NB4 (cell line): ENCODE data around the gene MUCL3.

Source experiments
- DNase-seq: peaks from one replicate; pipeline ENCODE4 v3.0.0; 2010; ENCODE audit warnings: low read depth
- H3K4me3 ChIP-seq: one replicate; pipeline ENCODE4 v1.5.1; 2011; ENCODE audit warnings: mild to moderate bottlenecking, low read depth, low read length, moderate library complexity
- MYC ChIP-seq: IDR thresholded peaks from 2 replicates; pipeline ENCODE4 v1.6.1; 2011; ENCODE audit warnings: low read depth, low read length
- POLR2A ChIP-seq: IDR thresholded peaks from 2 replicates; pipeline ENCODE4 v1.6.1; 2011; ENCODE audit warnings: mild to moderate bottlenecking; ENCODE audit not compliant: insufficient read length; ENCODE audit errors: extremely low read depth
- TF ChIP-seq, protein P1 (sequence below): IDR thresholded peaks from 2 replicates; pipeline ENCODE4 v1.6.1; 2011; ENCODE audit warnings: low read depth, low read length
- TF ChIP-seq, protein P2 (sequence below): IDR thresholded peaks from one replicate; pipeline ENCODE4 v1.5.1; 2012; ENCODE audit warnings: low read depth, low read length

The MUCL3 gene

DNA sequence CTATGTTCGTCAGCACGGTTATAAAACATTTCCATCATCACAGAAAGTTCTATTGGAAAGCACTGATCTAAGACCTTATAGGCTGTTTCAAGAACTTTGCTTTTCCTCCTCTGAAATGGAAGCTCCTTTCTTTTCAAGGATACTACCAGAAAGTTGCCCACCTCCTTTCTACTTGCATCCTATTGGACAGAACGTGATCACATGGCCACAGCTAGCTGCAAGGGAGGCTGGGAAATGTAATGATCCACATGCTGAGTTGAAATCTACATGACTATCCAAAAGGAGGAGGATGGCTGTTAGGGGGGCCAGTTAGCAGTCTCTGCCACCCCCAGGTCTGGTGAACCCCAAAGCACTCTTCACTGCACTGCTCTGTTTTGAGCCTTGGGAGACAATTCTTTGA is 12.1 kb upstream of the MUCL3 start:
- H3K4me3 ChIP-seq, result no peak overlapping the region
- TF ChIP-seq POLR2A (no peak), MYC (no peak)
- TF ChIP-seq, protein P1, sequence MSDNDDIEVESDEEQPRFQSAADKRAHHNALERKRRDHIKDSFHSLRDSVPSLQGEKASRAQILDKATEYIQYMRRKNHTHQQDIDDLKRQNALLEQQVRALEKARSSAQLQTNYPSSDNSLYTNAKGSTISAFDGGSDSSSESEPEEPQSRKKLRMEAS, result no peak
- TF ChIP-seq, protein P2, sequence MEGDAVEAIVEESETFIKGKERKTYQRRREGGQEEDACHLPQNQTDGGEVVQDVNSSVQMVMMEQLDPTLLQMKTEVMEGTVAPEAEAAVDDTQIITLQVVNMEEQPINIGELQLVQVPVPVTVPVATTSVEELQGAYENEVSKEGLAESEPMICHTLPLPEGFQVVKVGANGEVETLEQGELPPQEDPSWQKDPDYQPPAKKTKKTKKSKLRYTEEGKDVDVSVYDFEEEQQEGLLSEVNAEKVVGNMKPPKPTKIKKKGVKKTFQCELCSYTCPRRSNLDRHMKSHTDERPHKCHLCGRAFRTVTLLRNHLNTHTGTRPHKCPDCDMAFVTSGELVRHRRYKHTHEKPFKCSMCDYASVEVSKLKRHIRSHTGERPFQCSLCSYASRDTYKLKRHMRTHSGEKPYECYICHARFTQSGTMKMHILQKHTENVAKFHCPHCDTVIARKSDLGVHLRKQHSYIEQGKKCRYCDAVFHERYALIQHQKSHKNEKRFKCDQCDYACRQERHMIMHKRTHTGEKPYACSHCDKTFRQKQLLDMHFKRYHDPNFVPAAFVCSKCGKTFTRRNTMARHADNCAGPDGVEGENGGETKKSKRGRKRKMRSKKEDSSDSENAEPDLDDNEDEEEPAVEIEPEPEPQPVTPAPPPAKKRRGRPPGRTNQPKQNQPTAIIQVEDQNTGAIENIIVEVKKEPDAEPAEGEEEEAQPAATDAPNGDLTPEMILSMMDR, result no peak
- no peak for DNase-seq

DNA sequence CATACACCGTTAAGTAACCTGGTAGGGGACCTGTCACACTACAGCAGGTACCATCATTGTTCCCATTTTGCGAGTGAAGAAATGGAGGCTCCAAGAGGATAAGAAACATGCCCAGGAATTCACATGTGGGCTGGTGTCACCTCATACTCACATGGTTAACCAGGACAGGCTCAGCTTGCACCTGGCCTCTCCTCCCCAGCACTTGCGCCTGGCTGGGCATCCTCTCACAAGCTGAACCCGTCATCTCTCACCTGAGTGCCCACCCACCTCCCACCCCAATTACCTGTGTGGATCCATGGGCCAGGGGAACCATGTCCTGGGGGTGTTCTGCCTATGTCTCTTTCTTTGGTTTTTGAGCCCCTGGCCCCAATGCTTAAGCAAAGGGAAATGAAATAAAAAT is 10.3 kb upstream of the MUCL3 start:
- DNase-seq, result no peak
- no peak overlapping the region for H3K4me3 ChIP-seq
- TF ChIP-seq, protein P2, result no peak
- TF ChIP-seq, protein P1, result no peak
- TF ChIP-seq MYC (no peak), POLR2A (no peak)

DNA sequence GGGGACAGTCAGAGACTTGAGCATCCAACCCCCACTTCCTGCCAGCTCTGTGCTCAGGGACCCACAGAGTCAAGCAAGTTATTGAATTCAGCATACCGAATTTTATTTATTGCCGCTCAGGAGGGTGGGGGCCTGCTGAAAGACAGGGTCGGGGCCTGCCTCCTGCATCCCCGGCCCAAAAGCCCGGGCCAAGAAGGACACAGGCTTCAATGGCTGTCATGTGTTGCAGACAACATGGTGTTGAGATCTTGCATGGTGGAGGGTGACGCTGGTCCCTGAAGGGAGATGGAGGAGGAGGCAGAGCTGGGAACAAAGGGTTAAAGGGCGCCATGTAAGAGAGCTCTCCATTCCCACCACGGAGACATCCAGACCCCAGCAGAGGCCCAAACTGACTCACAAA is 9.5 kb upstream of the MUCL3 start:
- no peak overlapping the region for H3K4me3 ChIP-seq
- no peak for TF ChIP-seq MYC
- TF ChIP-seq, protein P2, result no peak
- TF ChIP-seq, protein P1, result no peak

DNA sequence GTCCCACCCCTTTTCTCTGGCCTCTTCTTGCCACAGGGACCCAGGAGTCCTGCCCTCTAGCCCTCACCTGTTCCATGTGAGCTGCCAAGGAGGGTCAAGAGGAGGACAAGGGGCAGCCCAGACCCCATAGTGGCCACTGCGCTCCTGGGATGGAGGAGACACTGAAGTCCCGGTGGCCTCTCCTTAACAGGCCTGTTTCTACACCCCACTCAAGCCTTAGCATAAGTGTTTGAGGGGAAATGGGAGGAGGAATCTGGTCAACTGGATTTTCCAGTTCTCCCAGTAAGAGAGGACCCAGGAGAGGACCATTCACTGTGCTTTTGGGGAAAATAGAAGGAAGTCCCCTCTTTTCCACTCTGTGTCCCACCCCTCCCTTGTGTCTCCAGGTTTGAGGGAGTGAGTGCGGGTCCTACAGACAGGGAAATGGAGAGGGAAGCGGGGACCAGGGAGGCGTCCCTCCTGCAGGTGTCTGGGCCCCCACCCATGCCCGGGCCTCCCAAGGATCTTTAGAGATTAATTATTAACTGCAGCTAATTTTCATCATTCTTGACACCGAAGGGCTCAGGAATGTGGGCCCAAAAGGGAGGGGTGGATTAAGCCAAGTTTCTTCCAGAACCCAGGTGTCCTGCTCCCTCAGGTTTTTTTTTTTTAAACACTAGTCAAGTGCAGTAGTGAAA is 8.7 kb upstream of the MUCL3 start, which contains the start of gene SFTA2:
Gene SFTA2, minus strand, starts transcription at position 202 of the 677 bp plus-strand sequence. Its CDS starts 74 bp downstream, at position 128.
- TF ChIP-seq MYC (no peak), POLR2A (no peak)
- TF ChIP-seq, protein P2, result no peak
- TF ChIP-seq, protein P1, result no peak
- H3K4me3 ChIP-seq, result no peak within 1 kb of the TSS
- DNase-seq, result no peak

More for the DNA sequence above, 9.5 kb upstream of the MUCL3 start:
- DNase-seq, result no peak

DNA sequence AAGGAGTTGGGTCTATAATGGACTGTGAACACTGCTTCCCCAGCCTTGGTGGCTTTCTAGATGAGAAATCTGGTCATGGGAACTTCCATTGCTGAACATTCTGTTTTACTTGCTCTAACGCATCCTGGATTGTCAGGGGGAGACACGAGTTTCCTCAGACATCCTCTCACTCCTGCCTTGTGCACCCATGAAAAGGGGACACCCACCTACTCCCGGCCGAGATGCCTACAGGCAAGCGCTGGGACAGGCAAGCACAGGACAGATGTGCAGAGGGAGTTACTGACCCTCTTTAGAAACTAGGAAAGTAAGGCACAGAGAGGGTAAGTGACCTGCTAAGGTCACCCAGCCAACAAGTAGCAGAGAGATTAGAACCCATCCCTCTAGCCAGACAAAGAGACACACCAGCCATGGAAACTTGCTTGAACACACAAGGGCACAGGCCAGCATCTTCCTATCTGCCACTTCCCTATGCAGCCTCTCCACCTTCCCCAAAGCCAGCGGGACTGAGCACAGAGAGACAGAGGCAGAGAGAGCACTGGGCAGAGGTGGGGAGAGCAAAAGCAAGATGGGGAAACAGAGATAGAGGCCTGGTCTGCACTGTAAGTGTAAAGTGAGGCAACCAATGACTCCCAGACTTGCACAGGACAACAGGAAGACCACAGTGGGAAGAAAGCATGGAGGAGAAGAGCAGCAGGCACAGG is 8.0 kb upstream of the MUCL3 start:
- no peak overlapping the region for H3K4me3 ChIP-seq
- TF ChIP-seq POLR2A, result no peak
- no peak for TF ChIP-seq MYC
- TF ChIP-seq, protein P1, result no peak
- TF ChIP-seq, protein P2, result no peak
- no peak for DNase-seq
